Activated T-cell treated with anti-CD3 and anti-CD28 coated beads for 24 hours (primary cell): ENCODE data around the gene GLB1L2.

Experiments
- DNase-seq: peaks from one replicate; pipeline ENCODE4 v3.0.0-alpha.2; 2020; ENCODE audit warnings: low read depth

GLB1L2 gene

GRCh38 chr11:134349109-134349801, 17.5 kb downstream of the GLB1L2 start:
- DNase-seq: no peak

- no peak for DNase-seq
Measured at GRCh38 chr11:134349802-134350355, 18.1 kb downstream of the GLB1L2 start.

GRCh38 chr11:134350381-134350780, 18.6 kb downstream of the GLB1L2 start:
- no peak for DNase-seq

GRCh38 chr11:134352111-134352510, 20.3 kb downstream of the GLB1L2 start:
- DNase-seq: no peak

GRCh38 chr11:134355136-134355535, 23.3 kb downstream of the GLB1L2 start:
- no peak for DNase-seq

- no peak for DNase-seq
Measured at GRCh38 chr11:134355656-134356055, 23.9 kb downstream of the GLB1L2 start.

- no peak for DNase-seq
Measured at GRCh38 chr11:134356656-134357544, 25.1 kb downstream of the GLB1L2 start.

- no peak for DNase-seq
Measured at GRCh38 chr11:134357545-134357839, 25.7 kb downstream of the GLB1L2 start.

- no peak for DNase-seq
Measured at GRCh38 chr11:134358165-134358855, 26.5 kb downstream of the GLB1L2 start.

GRCh38 chr11:134358856-134359490, 27.2 kb downstream of the GLB1L2 start:
- no peak for DNase-seq

GRCh38 chr11:134359646-134360045, 27.9 kb downstream of the GLB1L2 start:
- DNase-seq: no peak

GRCh38 chr11:134360050-134360835, 28.5 kb downstream of the GLB1L2 start:
- DNase-seq: peak; percentile 61

- DNase-seq: no peak
Measured at GRCh38 chr11:134361661-134362060, 29.9 kb downstream of the GLB1L2 start.

GRCh38 chr11:134362192-134362901, 30.6 kb downstream of the GLB1L2 start:
- no peak for DNase-seq

- DNase-seq: no peak
Measured at GRCh38 chr11:134363161-134363560, 31.4 kb downstream of the GLB1L2 start.

GRCh38 chr11:134363592-134363991, 31.8 kb downstream of the GLB1L2 start:
- DNase-seq: no peak

- DNase-seq: no peak
Measured at GRCh38 chr11:134364261-134364660, 32.5 kb downstream of the GLB1L2 start.

GRCh38 chr11:134365011-134365925, 33.5 kb downstream of the GLB1L2 start:
- DNase-seq: no peak

GRCh38 chr11:134366254-134366653, 34.5 kb downstream of the GLB1L2 start:
- DNase-seq: no peak

- DNase-seq: no peak
Measured at GRCh38 chr11:134367781-134368180, 36.0 kb downstream of the GLB1L2 start.
